CD4-positive, alpha-beta T cell treated with Interleukin-2 at 100 ng/mL for 4 hours (primary cell): ENCODE measurements around the gene DNAJB6.
A peak's percentile ranks its signal among the peaks of the same experiment; 100 is the strongest.

Experiments used
- DNase-seq: peaks from one replicate; pipeline ENCODE4 v3.0.0-alpha.2; 2020; ENCODE audit warnings: low spot score

The DNAJB6 gene

DNA sequence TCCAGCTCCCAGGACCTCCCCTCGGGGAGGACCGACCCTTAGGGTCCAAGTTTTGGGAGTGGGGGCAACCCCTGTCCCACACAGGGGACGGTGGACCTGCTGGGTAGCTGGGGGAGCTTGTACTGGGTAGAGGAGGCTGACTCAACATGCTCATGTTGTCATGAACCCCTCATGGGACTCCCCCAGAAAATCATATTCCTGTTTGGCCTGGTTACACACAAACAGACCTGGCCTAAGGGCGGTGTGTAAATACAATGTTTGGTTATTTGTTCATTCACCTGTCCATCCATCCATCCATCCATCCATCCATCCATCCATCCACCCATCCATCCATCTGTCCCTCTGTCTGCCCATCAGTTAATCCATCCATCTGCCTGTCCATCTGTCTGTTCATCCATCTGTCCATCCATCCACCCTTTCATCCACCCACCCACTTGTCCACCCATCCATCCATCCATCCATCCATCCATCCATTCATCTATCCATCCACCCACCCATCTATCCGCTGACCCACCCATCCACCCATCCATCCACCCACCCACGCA, 92.9 kb downstream of the DNAJB6 start:
- no peak for DNase-seq

DNA sequence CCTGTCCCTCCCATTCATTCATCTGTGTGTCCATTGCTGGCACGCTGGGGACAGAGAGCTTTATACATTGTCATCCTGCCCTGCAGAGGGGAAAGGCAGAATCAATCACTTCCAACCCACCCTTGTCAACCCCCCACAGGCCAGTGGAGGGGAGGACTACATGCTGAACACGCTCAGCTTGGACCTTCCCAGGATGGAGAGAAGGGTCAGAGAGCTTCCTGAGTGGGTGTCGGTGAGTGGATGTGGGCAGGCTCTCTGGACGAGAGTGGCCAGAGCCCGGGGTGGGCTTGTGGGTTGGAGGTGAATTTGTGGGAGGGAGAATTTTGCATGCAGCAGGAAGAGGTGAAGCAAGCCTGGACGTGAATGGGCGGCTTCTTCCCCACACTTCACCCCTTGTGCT, 93.9 kb downstream of the DNAJB6 start:
- DNase-seq = no peak

GRCh38 chr7:157431173-157431950, 94.6 kb downstream of the DNAJB6 start:
- no peak for DNase-seq

DNA sequence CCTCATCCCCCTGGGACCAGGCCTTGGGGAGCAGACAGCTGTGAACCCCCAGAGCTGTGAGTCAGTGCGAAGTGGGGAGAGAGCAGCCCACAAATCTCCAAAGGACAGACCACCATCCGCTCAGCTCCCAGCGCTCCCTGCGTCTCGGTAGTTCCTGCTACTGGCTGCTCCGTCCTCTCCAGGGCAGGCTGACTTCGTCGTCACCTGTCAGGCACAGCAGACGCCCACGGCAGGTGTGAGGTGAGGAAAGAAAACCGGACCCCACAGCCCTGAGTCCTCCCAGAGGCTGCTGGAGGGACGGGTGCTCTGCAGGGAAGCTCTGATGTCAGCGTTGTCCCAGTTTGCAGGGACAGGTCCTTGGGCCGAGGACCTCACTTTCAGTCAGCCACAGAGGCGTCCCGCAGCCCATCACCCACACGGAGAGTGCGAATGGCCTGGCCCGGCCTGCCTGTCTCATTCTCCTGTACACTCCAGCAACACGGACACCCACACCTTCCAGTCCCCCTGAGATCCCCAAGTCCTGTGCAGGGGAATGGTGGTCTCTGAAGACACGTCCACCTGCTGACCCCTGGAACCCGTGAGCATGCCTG, 95.2 kb downstream of the DNAJB6 start:
- DNase-seq = no peak

GRCh38 chr7:157432541-157432956, 95.7 kb downstream of the DNAJB6 start:
- no peak for DNase-seq

GRCh38 chr7:157432957-157433576, 96.3 kb downstream of the DNAJB6 start:
- DNase-seq = peak; percentile 56

- no peak for DNase-seq
These were observed 96.8 kb downstream of the DNAJB6 start for GRCh38 chr7:157433628-157434027.

DNA sequence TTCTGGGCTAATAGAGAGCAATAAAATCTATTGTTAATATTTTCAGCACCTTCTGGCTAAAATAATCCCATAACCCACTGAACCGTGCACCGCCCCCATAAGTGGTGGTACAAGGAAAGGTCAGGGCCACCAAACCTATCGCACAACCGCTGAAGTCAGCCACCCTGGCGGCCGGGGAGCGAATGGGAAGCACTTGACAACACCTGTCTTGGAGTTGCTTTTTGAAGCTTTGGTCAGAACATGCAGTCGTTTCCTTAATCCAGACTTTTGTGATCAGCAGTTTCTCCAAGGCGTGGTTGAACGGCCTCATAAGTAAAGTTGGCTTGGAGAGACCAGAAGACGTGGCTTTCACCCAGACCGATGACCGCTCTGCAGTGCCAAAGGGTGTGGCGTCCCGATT, 97.4 kb downstream of the DNAJB6 start:
- no peak for DNase-seq

- no peak for DNase-seq
These were observed 97.9 kb downstream of the DNAJB6 start for GRCh38 chr7:157434701-157435100.

- no peak for DNase-seq
These were observed 99.3 kb downstream of the DNAJB6 start for GRCh38 chr7:157436076-157436475.

- DNase-seq = no peak
These were observed 100.1 kb downstream of the DNAJB6 start for GRCh38 chr7:157436763-157437480.

- no peak for DNase-seq
These were observed 100.8 kb downstream of the DNAJB6 start for GRCh38 chr7:157437519-157438061.

- no peak for DNase-seq
These were observed 101.6 kb downstream of the DNAJB6 start for GRCh38 chr7:157438121-157439025.

- DNase-seq = no peak
These were observed 102.3 kb downstream of the DNAJB6 start for GRCh38 chr7:157439149-157439548.

- DNase-seq = no peak
These were observed 103.0 kb downstream of the DNAJB6 start for GRCh38 chr7:157439761-157440160.

- DNase-seq = no peak
These were observed 103.7 kb downstream of the DNAJB6 start for GRCh38 chr7:157440346-157441022.

- no peak for DNase-seq
These were observed 104.2 kb downstream of the DNAJB6 start for GRCh38 chr7:157441023-157441399.

- no peak for DNase-seq
These were observed 105.7 kb downstream of the DNAJB6 start for GRCh38 chr7:157442456-157442855.

- DNase-seq = no peak
These were observed 106.4 kb downstream of the DNAJB6 start for GRCh38 chr7:157442993-157443831.
